Epithelial cell of esophagus (primary cell): Measurements from ENCODE around the gene TSSC4.
A peak's percentile ranks its signal among the peaks of the same experiment; 100 is the strongest.

Experiments used
- DNase-seq: peaks from one replicate; pipeline ENCODE4 v3.0.0; 2010; ENCODE audit warnings: low read depth
- H3K4me3 ChIP-seq: 2 replicates; pipeline ENCODE4 v1.5.1; 2011; ENCODE audit warnings: mild to moderate bottlenecking, low read length, control low read depth
- TF ChIP-seq, protein P1 (sequence below): IDR thresholded peaks from 2 replicates; pipeline ENCODE4 v1.5.1; 2011; ENCODE audit warnings: low read depth, mild to moderate bottlenecking, low read length, control low read depth, inconsistent platforms; ENCODE audit not compliant: insufficient read depth; ENCODE audit errors: missing control alignments

Gene TSSC4

DNA sequence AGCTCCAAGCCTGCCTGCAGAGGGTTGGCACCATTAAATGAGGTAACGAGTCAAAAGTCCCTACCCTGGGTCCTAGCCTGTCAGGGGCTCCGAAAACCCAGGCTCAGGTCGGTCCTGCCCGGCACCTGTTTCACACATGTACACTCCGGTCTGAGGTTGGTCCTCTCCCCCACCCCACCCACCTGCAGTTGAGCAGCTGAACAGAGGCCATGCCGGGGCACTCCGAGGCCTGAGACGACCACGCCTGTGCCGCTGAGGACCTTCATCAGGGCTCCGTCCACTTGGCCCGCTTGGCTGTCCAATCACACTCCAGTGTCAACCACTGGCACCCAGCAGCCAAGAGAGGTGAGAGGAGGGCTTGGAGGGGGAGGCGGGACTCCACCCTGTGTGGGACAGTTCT is 1.6 kb downstream of the TSSC4 start:
- DNase-seq, result no peak
- peak overlapping the region; percentile 99 for H3K4me3 ChIP-seq
- TF ChIP-seq, protein P1, sequence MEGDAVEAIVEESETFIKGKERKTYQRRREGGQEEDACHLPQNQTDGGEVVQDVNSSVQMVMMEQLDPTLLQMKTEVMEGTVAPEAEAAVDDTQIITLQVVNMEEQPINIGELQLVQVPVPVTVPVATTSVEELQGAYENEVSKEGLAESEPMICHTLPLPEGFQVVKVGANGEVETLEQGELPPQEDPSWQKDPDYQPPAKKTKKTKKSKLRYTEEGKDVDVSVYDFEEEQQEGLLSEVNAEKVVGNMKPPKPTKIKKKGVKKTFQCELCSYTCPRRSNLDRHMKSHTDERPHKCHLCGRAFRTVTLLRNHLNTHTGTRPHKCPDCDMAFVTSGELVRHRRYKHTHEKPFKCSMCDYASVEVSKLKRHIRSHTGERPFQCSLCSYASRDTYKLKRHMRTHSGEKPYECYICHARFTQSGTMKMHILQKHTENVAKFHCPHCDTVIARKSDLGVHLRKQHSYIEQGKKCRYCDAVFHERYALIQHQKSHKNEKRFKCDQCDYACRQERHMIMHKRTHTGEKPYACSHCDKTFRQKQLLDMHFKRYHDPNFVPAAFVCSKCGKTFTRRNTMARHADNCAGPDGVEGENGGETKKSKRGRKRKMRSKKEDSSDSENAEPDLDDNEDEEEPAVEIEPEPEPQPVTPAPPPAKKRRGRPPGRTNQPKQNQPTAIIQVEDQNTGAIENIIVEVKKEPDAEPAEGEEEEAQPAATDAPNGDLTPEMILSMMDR, result no peak

GRCh38 chr11:2402890-2403645 is 2.5 kb downstream of the TSSC4 start:
- H3K4me3 ChIP-seq, result no peak overlapping the region
- DNase-seq, result no peak
- TF ChIP-seq, protein P1, result no peak

DNA sequence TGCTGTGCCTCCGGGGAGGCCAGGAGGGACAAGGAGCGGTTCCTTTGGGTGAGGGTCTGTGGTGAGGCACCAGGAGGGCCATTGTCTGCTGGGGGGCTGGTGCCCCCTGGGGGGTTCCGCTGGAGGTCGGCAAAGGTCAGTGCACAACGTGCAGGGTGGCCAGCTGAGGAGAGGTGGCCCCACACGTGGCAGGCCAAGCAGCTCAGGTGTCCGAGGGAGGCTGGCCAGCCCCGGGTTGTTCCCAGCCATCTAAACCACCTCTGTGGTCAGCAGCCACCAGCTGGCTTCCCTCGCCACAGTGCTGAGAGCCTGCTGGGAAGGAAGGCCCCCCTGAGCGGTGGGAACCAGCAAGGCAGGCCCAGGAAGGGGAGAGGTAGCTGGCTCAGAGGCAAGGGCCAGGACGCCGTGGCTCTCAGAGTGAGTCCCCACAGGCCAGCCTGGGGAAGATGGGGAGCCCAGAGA is 4.2 kb downstream of the TSSC4 start:
- no peak for DNase-seq
- TF ChIP-seq, protein P1, result no peak
- no peak overlapping the region for H3K4me3 ChIP-seq

GRCh38 chr11:2406451-2406850 is 5.9 kb downstream of the TSSC4 start:
- DNase-seq, result no peak
- TF ChIP-seq, protein P1, result no peak
- no peak overlapping the region for H3K4me3 ChIP-seq

- TF ChIP-seq, protein P1, result no peak
- no peak overlapping the region for H3K4me3 ChIP-seq
- DNase-seq, result no peak
Observed at GRCh38 chr11:2406878-2407410, 6.4 kb downstream of the TSSC4 start.

GRCh38 chr11:2408671-2409070 is 8.1 kb downstream of the TSSC4 start:
- no peak overlapping the region for H3K4me3 ChIP-seq
- no peak for DNase-seq
- TF ChIP-seq, protein P1, result no peak
